ENCODE measurements around the gene PRAMEF5. TPM values are rescaled to one million over a fixed set of nuclear protein-coding genes. Genes with fewer than 3 reads are reported as not detected.
A peak's percentile ranks its signal among the peaks of the same experiment; 100 is the strongest.
"Not testable (repeated sequence)": the region's sequence is repeated elsewhere in the genome, so short reads cannot be mapped to it uniquely, and the experiment has no call there.

Gene PRAMEF5
- total RNA-seq, 1 donor from 2014 or later: not detected

- not testable (repeated sequence) for H3K27me3 Mint-ChIP-seq, H3K9me3 Mint-ChIP-seq
These were observed 22.8 kb upstream of the PRAMEF5 start for GRCh38 chr1:13231061-13231750.

GRCh38 chr1:13232056-13232455, 21.9 kb upstream of the PRAMEF5 start:
- H3K9me3 Mint-ChIP-seq: not testable (repeated sequence)

More at GRCh38 chr1:13231061-13231750, 22.8 kb upstream of the PRAMEF5 start:
- H3K4me3 Mint-ChIP-seq; H3K4me1 Mint-ChIP-seq (ENCODE audit: unreplicated experiment); H3K36me3 Mint-ChIP-seq; H3K27ac Mint-ChIP-seq: not testable (repeated sequence)
- peak; percentile 34 for DNase-seq (ENCODE audit: extremely low spot score, unreplicated experiment)

GRCh38 chr1:13234057-13234456, 19.9 kb upstream of the PRAMEF5 start:
- peak; percentile 37 for DNase-seq (ENCODE audit: extremely low spot score, unreplicated experiment)
- not testable (repeated sequence) for H3K36me3 Mint-ChIP-seq; H3K9me3 Mint-ChIP-seq; H3K27ac Mint-ChIP-seq; H3K4me1 Mint-ChIP-seq (ENCODE audit: unreplicated experiment); H3K27me3 Mint-ChIP-seq; H3K4me3 Mint-ChIP-seq

More at GRCh38 chr1:13232056-13232455, 21.9 kb upstream of the PRAMEF5 start:
- peak; percentile 18 for DNase-seq (ENCODE audit: extremely low spot score, unreplicated experiment)
- H3K27ac Mint-ChIP-seq; H3K36me3 Mint-ChIP-seq; H3K4me3 Mint-ChIP-seq; H3K4me1 Mint-ChIP-seq (ENCODE audit: unreplicated experiment); H3K27me3 Mint-ChIP-seq: not testable (repeated sequence)

- H3K4me1 Mint-ChIP-seq (ENCODE audit: unreplicated experiment); H3K27ac Mint-ChIP-seq; H3K27me3 Mint-ChIP-seq; H3K4me3 Mint-ChIP-seq; H3K36me3 Mint-ChIP-seq; H3K9me3 Mint-ChIP-seq: not testable (repeated sequence)
- DNase-seq (ENCODE audit: extremely low spot score, unreplicated experiment): peak; percentile 7
These were observed 16.4 kb upstream of the PRAMEF5 start for GRCh38 chr1:13237572-13237971.

GRCh38 chr1:13239633-13240032, 14.4 kb upstream of the PRAMEF5 start:
- not testable (repeated sequence) for H3K4me3 Mint-ChIP-seq; H3K4me1 Mint-ChIP-seq (ENCODE audit: unreplicated experiment); H3K27me3 Mint-ChIP-seq; H3K27ac Mint-ChIP-seq; H3K9me3 Mint-ChIP-seq; DNase-seq (ENCODE audit: extremely low spot score, unreplicated experiment); H3K36me3 Mint-ChIP-seq

GRCh38 chr1:13243536-13244263, 10.3 kb upstream of the PRAMEF5 start:
- H3K9me3 Mint-ChIP-seq: peaks cover 14% of the 10 kb centered on the region

GRCh38 chr1:13245841-13246553, 8.0 kb upstream of the PRAMEF5 start:
- peak; percentile 70 for DNase-seq (ENCODE audit: extremely low spot score, unreplicated experiment)
- H3K4me1 Mint-ChIP-seq (ENCODE audit: unreplicated experiment); H3K27me3 Mint-ChIP-seq; H3K27ac Mint-ChIP-seq; H3K36me3 Mint-ChIP-seq; H3K4me3 Mint-ChIP-seq: not testable (repeated sequence)
- peaks cover 13% of the 10 kb centered on the region for H3K9me3 Mint-ChIP-seq

More at GRCh38 chr1:13243536-13244263, 10.3 kb upstream of the PRAMEF5 start:
- H3K4me3 Mint-ChIP-seq; H3K4me1 Mint-ChIP-seq (ENCODE audit: unreplicated experiment); H3K27ac Mint-ChIP-seq; H3K36me3 Mint-ChIP-seq; DNase-seq (ENCODE audit: extremely low spot score, unreplicated experiment); H3K27me3 Mint-ChIP-seq: not testable (repeated sequence)

GRCh38 chr1:13246554-13246871, 7.5 kb upstream of the PRAMEF5 start:
- H3K9me3 Mint-ChIP-seq; H3K4me3 Mint-ChIP-seq; H3K27ac Mint-ChIP-seq; H3K36me3 Mint-ChIP-seq; H3K4me1 Mint-ChIP-seq (ENCODE audit: unreplicated experiment); H3K27me3 Mint-ChIP-seq: not testable (repeated sequence)
- peak; percentile 39 for DNase-seq (ENCODE audit: extremely low spot score, unreplicated experiment)

GRCh38 chr1:13247122-13247521, 6.9 kb upstream of the PRAMEF5 start:
- H3K27me3 Mint-ChIP-seq; H3K36me3 Mint-ChIP-seq; H3K4me3 Mint-ChIP-seq; H3K27ac Mint-ChIP-seq; H3K9me3 Mint-ChIP-seq; H3K4me1 Mint-ChIP-seq (ENCODE audit: unreplicated experiment): not testable (repeated sequence)
- peak; percentile 43 for DNase-seq (ENCODE audit: extremely low spot score, unreplicated experiment)

GRCh38 chr1:13265124-13265523, 11.1 kb downstream of the PRAMEF5 start:
- H3K4me1 Mint-ChIP-seq (ENCODE audit: unreplicated experiment); H3K4me3 Mint-ChIP-seq; H3K27ac Mint-ChIP-seq; DNase-seq (ENCODE audit: extremely low spot score, unreplicated experiment); H3K36me3 Mint-ChIP-seq; H3K9me3 Mint-ChIP-seq; H3K27me3 Mint-ChIP-seq: not testable (repeated sequence)

- DNase-seq (ENCODE audit: extremely low spot score, unreplicated experiment); H3K27ac Mint-ChIP-seq; H3K4me1 Mint-ChIP-seq (ENCODE audit: unreplicated experiment); H3K27me3 Mint-ChIP-seq; H3K4me3 Mint-ChIP-seq; H3K36me3 Mint-ChIP-seq; H3K9me3 Mint-ChIP-seq: not testable (repeated sequence)
These were observed 23.0 kb downstream of the PRAMEF5 start for GRCh38 chr1:13277016-13277415.

- H3K27me3 Mint-ChIP-seq; H3K4me1 Mint-ChIP-seq (ENCODE audit: unreplicated experiment); H3K36me3 Mint-ChIP-seq; H3K9me3 Mint-ChIP-seq; H3K27ac Mint-ChIP-seq; H3K4me3 Mint-ChIP-seq; DNase-seq (ENCODE audit: extremely low spot score, unreplicated experiment): not testable (repeated sequence)
These were observed 25.6 kb downstream of the PRAMEF5 start for GRCh38 chr1:13279617-13280016.

- not testable (repeated sequence) for DNase-seq (ENCODE audit: extremely low spot score, unreplicated experiment); H3K4me1 Mint-ChIP-seq (ENCODE audit: unreplicated experiment); H3K36me3 Mint-ChIP-seq; H3K27ac Mint-ChIP-seq; H3K9me3 Mint-ChIP-seq; H3K4me3 Mint-ChIP-seq; H3K27me3 Mint-ChIP-seq
These were observed 31.0 kb downstream of the PRAMEF5 start, which contains the start of gene PRAMEF8 for GRCh38 chr1:13285037-13285436. Gene PRAMEF8, minus strand, starts transcription at chr1:13285137. Its CDS starts 1,046 bp downstream, at chr1:13284091.

- H3K36me3 Mint-ChIP-seq; H3K4me3 Mint-ChIP-seq; H3K4me1 Mint-ChIP-seq (ENCODE audit: unreplicated experiment); DNase-seq (ENCODE audit: extremely low spot score, unreplicated experiment); H3K27me3 Mint-ChIP-seq; H3K27ac Mint-ChIP-seq; H3K9me3 Mint-ChIP-seq: not testable (repeated sequence)
These were observed 35.0 kb downstream of the PRAMEF5 start for GRCh38 chr1:13289030-13289429.
